ENCODE data around the gene EVA1A. TPM values are rescaled to one million over a fixed set of nuclear protein-coding genes. Genes with fewer than 3 reads are reported as not detected.
A peak's percentile ranks its signal among the peaks of the same experiment; 100 is the strongest.

Gene EVA1A
- polyA plus RNA-seq (2013) = 0.03 TPM

- Histone ChIP-seq H3K36me3 (ENCODE audit: control insufficient read depth in 4 of 4, insufficient read depth in 4 of 4, low read length in 3 of 4) (no peaks in the 10 kb centered on the region), H3K4me3 (ENCODE audit: control insufficient read depth in 1 of 7, extremely low read depth in 1 of 7, insufficient read depth in 4 of 7, low read depth in 2 of 7, low read length in 6 of 7) (peak within 1 kb of the TSS in 5 of 7 experiments; percentile 32 to 71 (median 63)), H3K27ac (ENCODE audit: insufficient read depth in 1 of 2, low read depth in 1 of 2, low read length in 2 of 2, poor library complexity in 1 of 2, severe bottlenecking in 2 of 2) (no peak within 1 kb of the TSS), H3K4me1 (ENCODE audit: control extremely low read depth in 1 of 4, control insufficient read depth in 4 of 4, insufficient read depth in 4 of 4, low read length in 3 of 4) (peaks cover 0 to 16% (median 7%) of the 10 kb centered on the region in 4 experiments), H3K9me3 (ENCODE audit: control extremely low read depth in 1 of 5, control insufficient read depth in 4 of 5, insufficient read depth in 2 of 5, low read depth in 1 of 5, low read length in 4 of 5) (no peaks in the 10 kb centered on the region), H3K27me3 (replicated peaks in 2 of 5; ENCODE audit: control insufficient read depth in 4 of 5, insufficient read depth in 5 of 5, low read length in 4 of 5) (peaks cover 0 to 76% (median 38%) of the 10 kb centered on the region in 5 experiments)
- WGBS (ENCODE audit: insufficient coverage) = 4% methylated on average over 25 of the region's 46 CpGs
- CTCF ChIA-PET = interaction anchor here (1.8 to 2.6 kb wide), 3 partner anchors 10 to 48 kb away, joined by 6 to 8 read pairs (median 7); no protein-coding TSS in a partner anchor
- POLR2A ChIA-PET = no interaction called here
- DNase-seq = peak; percentile 20 to 57 (median 43)
Observed at GRCh38 chr2:75560768-75561565, at the start of gene EVA1A. Gene EVA1A (minus strand): TSS chr2:75560939. CDS start chr2:75518140, 42,799 bp downstream.

GRCh38 chr2:75609937-75610508 is 49.3 kb upstream of the EVA1A start:
- no peak overlapping the region for H3K27ac ChIP-seq (ENCODE audit: insufficient read depth in 1 of 2, low read depth in 1 of 2, low read length in 2 of 2, poor library complexity in 1 of 2, severe bottlenecking in 2 of 2)
- H3K4me3 ChIP-seq (ENCODE audit: control insufficient read depth in 1 of 7, extremely low read depth in 1 of 7, insufficient read depth in 4 of 7, low read depth in 2 of 7, low read length in 6 of 7) = no peak overlapping the region
- H3K9me3 ChIP-seq (ENCODE audit: control extremely low read depth in 1 of 5, control insufficient read depth in 4 of 5, insufficient read depth in 2 of 5, low read depth in 1 of 5, low read length in 4 of 5) = no peaks in the 10 kb centered on the region
- peaks cover 0 to 56% (median 29%) of the 10 kb centered on the region in 5 experiments for H3K27me3 ChIP-seq (replicated peaks in 2 of 5; ENCODE audit: control insufficient read depth in 4 of 5, insufficient read depth in 5 of 5, low read length in 4 of 5)
- 84% methylated on average over 6 of the region's 7 CpGs for WGBS (ENCODE audit: insufficient coverage)
- CTCF ChIA-PET = interaction anchor here (1.0 to 3.0 kb wide), 11 partner anchors 9 to 545 kb away, joined by 3 to 17 read pairs (median 6); partner anchors contain the start of gene EVA1A
- H3K4me1 ChIP-seq (ENCODE audit: control extremely low read depth in 1 of 4, control insufficient read depth in 4 of 4, insufficient read depth in 4 of 4, low read length in 3 of 4) = peaks cover 0 to 3% (median 2%) of the 10 kb centered on the region in 4 experiments
- H3K36me3 ChIP-seq (ENCODE audit: control insufficient read depth in 4 of 4, insufficient read depth in 4 of 4, low read length in 3 of 4) = no peaks in the 10 kb centered on the region
- DNase-seq = no peak
- POLR2A ChIA-PET = no interaction called here

- ChIA-PET CTCF (interaction anchor here (1.0 to 3.0 kb wide), 14 partner anchors 10 to 544 kb away, joined by 3 to 17 read pairs (median 4); partner anchors contain the start of gene EVA1A), POLR2A (no interaction called here)
- Histone ChIP-seq H3K27ac (ENCODE audit: insufficient read depth in 1 of 2, low read depth in 1 of 2, low read length in 2 of 2, poor library complexity in 1 of 2, severe bottlenecking in 2 of 2) (no peak overlapping the region), H3K9me3 (ENCODE audit: control extremely low read depth in 1 of 5, control insufficient read depth in 4 of 5, insufficient read depth in 2 of 5, low read depth in 1 of 5, low read length in 4 of 5) (no peaks in the 10 kb centered on the region), H3K27me3 (replicated peaks in 2 of 5; ENCODE audit: control insufficient read depth in 4 of 5, insufficient read depth in 5 of 5, low read length in 4 of 5) (peaks cover 0 to 61% (median 33%) of the 10 kb centered on the region in 5 experiments), H3K4me3 (ENCODE audit: control insufficient read depth in 1 of 7, extremely low read depth in 1 of 7, insufficient read depth in 4 of 7, low read depth in 2 of 7, low read length in 6 of 7) (no peak overlapping the region), H3K36me3 (ENCODE audit: control insufficient read depth in 4 of 4, insufficient read depth in 4 of 4, low read length in 3 of 4) (no peaks in the 10 kb centered on the region), H3K4me1 (ENCODE audit: control extremely low read depth in 1 of 4, control insufficient read depth in 4 of 4, insufficient read depth in 4 of 4, low read length in 3 of 4) (peaks cover 0 to 3% (median 2%) of the 10 kb centered on the region in 4 experiments)
- no peak for DNase-seq
- WGBS (ENCODE audit: insufficient coverage) = 33% methylated on average over 2 of the region's 5 CpGs
Observed at GRCh38 chr2:75609334-75609689, 48.6 kb upstream of the EVA1A start.

GRCh38 chr2:75608684-75609333 is 48.1 kb upstream of the EVA1A start:
- POLR2A ChIA-PET = no interaction called here
- 12% methylated on average over 21 of the region's 25 CpGs for WGBS (ENCODE audit: insufficient coverage)
- Histone ChIP-seq H3K4me3 (ENCODE audit: control insufficient read depth in 1 of 7, extremely low read depth in 1 of 7, insufficient read depth in 4 of 7, low read depth in 2 of 7, low read length in 6 of 7) (peak overlapping the region in 1 of 7 experiments; percentile 42), H3K27ac (ENCODE audit: insufficient read depth in 1 of 2, low read depth in 1 of 2, low read length in 2 of 2, poor library complexity in 1 of 2, severe bottlenecking in 2 of 2) (no peak overlapping the region), H3K9me3 (ENCODE audit: control extremely low read depth in 1 of 5, control insufficient read depth in 4 of 5, insufficient read depth in 2 of 5, low read depth in 1 of 5, low read length in 4 of 5) (no peaks in the 10 kb centered on the region), H3K4me1 (ENCODE audit: control extremely low read depth in 1 of 4, control insufficient read depth in 4 of 4, insufficient read depth in 4 of 4, low read length in 3 of 4) (peaks cover 0 to 3% (median 2%) of the 10 kb centered on the region in 4 experiments), H3K36me3 (ENCODE audit: control insufficient read depth in 4 of 4, insufficient read depth in 4 of 4, low read length in 3 of 4) (no peaks in the 10 kb centered on the region), H3K27me3 (replicated peaks in 2 of 5; ENCODE audit: control insufficient read depth in 4 of 5, insufficient read depth in 5 of 5, low read length in 4 of 5) (peaks cover 0 to 61% (median 33%) of the 10 kb centered on the region in 5 experiments)
- CTCF ChIA-PET = interaction anchor here (0.7 to 3.0 kb wide), 18 partner anchors 8 to 476 kb away, joined by 3 to 17 read pairs (median 4); partner anchors contain the start of gene EVA1A
- peak; percentile 25 to 56 (median 44) for DNase-seq

- WGBS (ENCODE audit: insufficient coverage) = 78% methylated on average over 6 of the region's 7 CpGs
- H3K27me3 ChIP-seq (replicated peaks in 2 of 5; ENCODE audit: control insufficient read depth in 4 of 5, insufficient read depth in 5 of 5, low read length in 4 of 5) = peaks cover 0 to 61% (median 33%) of the 10 kb centered on the region in 5 experiments
- H3K4me3 ChIP-seq (ENCODE audit: control insufficient read depth in 1 of 7, extremely low read depth in 1 of 7, insufficient read depth in 4 of 7, low read depth in 2 of 7, low read length in 6 of 7) = no peak overlapping the region
- H3K36me3 ChIP-seq (ENCODE audit: control insufficient read depth in 4 of 4, insufficient read depth in 4 of 4, low read length in 3 of 4) = no peaks in the 10 kb centered on the region
- peaks cover 0 to 3% (median 2%) of the 10 kb centered on the region in 4 experiments for H3K4me1 ChIP-seq (ENCODE audit: control extremely low read depth in 1 of 4, control insufficient read depth in 4 of 4, insufficient read depth in 4 of 4, low read length in 3 of 4)
- no peak for DNase-seq
- ChIA-PET POLR2A (no interaction called here), CTCF (interaction anchor here (0.7 to 3.0 kb wide), 16 partner anchors 8 to 476 kb away, joined by 3 to 17 read pairs (median 4); partner anchors contain the start of gene EVA1A)
- H3K9me3 ChIP-seq (ENCODE audit: control extremely low read depth in 1 of 5, control insufficient read depth in 4 of 5, insufficient read depth in 2 of 5, low read depth in 1 of 5, low read length in 4 of 5) = no peaks in the 10 kb centered on the region
- no peak overlapping the region for H3K27ac ChIP-seq (ENCODE audit: insufficient read depth in 1 of 2, low read depth in 1 of 2, low read length in 2 of 2, poor library complexity in 1 of 2, severe bottlenecking in 2 of 2)
Observed at GRCh38 chr2:75607988-75608683, 47.4 kb upstream of the EVA1A start.

GRCh38 chr2:75607400-75607798 is 46.7 kb upstream of the EVA1A start:
- POLR2A ChIA-PET = no interaction called here
- Histone ChIP-seq H3K4me1 (ENCODE audit: control extremely low read depth in 1 of 4, control insufficient read depth in 4 of 4, insufficient read depth in 4 of 4, low read length in 3 of 4) (peaks cover 0 to 3% (median 2%) of the 10 kb centered on the region in 4 experiments), H3K27ac (ENCODE audit: insufficient read depth in 1 of 2, low read depth in 1 of 2, low read length in 2 of 2, poor library complexity in 1 of 2, severe bottlenecking in 2 of 2) (no peak overlapping the region)

More at GRCh38 chr2:75607400-75607798, 46.7 kb upstream of the EVA1A start:
- CTCF ChIA-PET = interaction anchor here (1.3 to 2.4 kb wide), 2 partner anchors 40 to 451 kb away, joined by 3 to 16 read pairs; no protein-coding TSS in a partner anchor
- Histone ChIP-seq H3K9me3 (ENCODE audit: control extremely low read depth in 1 of 5, control insufficient read depth in 4 of 5, insufficient read depth in 2 of 5, low read depth in 1 of 5, low read length in 4 of 5) (no peaks in the 10 kb centered on the region), H3K36me3 (ENCODE audit: control insufficient read depth in 4 of 4, insufficient read depth in 4 of 4, low read length in 3 of 4) (no peaks in the 10 kb centered on the region), H3K27me3 (replicated peaks in 2 of 5; ENCODE audit: control insufficient read depth in 4 of 5, insufficient read depth in 5 of 5, low read length in 4 of 5) (peaks cover 0 to 61% (median 30%) of the 10 kb centered on the region in 5 experiments), H3K4me3 (ENCODE audit: control insufficient read depth in 1 of 7, extremely low read depth in 1 of 7, insufficient read depth in 4 of 7, low read depth in 2 of 7, low read length in 6 of 7) (no peak overlapping the region)
- WGBS (ENCODE audit: insufficient coverage) = 89% methylated on average over 2 of the region's 3 CpGs
- DNase-seq = no peak

Data from common myeloid progenitor, CD34-positive (primary cell).